Epithelial cell of esophagus (primary cell): ENCODE results near the gene ENPEP.

ENCODE experiments used
- DNase-seq: peaks from one replicate; pipeline ENCODE4 v3.0.0; 2010; ENCODE audit warnings: low read depth
- H3K4me3 ChIP-seq: 2 replicates; pipeline ENCODE4 v1.5.1; 2011; ENCODE audit warnings: mild to moderate bottlenecking, low read length, control low read depth
- TF ChIP-seq, protein P1 (sequence below): IDR thresholded peaks from 2 replicates; pipeline ENCODE4 v1.5.1; 2011; ENCODE audit warnings: low read depth, mild to moderate bottlenecking, low read length, control low read depth, inconsistent platforms; ENCODE audit not compliant: insufficient read depth; ENCODE audit errors: missing control alignments

The ENPEP gene

DNA sequence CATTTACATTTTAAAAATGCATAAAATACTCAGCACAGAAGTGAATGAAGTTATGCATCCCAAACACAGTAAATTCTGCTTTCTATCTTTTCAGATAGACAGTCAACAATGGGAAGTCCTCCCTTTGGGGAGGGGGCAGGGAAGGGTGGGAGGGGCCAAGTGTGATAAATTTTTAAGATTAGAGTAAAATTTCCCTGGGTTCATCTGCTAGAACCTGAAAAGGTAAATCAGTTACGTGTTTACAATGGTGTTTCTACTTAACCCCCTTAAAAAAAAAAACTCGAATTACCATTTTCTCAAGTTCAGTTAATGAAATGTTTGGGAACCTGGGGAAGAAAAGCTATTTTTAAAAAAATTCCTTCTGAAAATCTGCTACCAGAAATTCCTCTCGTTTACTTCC lies 137.8 kb downstream of the ENPEP start:
- DNase-seq: no peak
- H3K4me3 ChIP-seq: no peak overlapping the region

DNA sequence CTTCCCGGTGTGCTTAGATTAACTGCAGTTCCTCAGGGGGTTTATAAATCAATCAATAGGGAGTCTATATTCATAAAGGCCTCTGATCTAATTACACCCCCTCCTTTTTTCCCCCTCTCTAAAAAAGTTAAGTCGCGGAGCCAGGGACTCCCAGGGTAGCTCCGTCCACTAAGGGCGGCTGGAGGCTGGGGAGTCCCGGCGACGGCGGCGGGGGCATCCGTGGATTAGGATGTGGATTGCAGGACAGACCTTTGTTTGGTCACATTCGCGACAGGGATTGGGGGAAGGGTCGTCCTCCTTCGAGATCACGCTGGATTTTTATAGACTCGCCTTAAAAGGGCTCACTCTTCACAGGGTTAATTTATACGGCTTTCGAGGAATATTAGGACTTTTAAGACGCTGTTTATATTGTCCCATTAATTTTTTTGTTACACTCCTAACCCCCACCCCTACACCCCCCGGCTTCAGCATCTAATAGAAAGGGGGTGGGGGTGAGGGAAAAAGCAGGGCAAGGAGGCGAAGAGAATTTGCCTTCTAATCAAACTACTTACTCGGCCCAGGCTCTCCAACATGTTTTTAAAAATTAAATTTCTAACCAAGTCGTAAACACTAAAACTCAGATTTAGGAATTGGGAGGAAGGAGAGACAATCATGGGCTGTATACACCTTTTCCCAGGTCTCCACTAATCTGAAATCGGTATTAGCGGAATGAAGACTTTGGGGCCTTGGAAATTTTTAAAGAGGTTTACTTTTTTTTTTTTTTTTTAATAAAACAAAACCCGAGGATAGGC lies 138.4 kb downstream of the ENPEP start:
- DNase-seq: no peak
- no peak overlapping the region for H3K4me3 ChIP-seq
- TF ChIP-seq, protein P1, sequence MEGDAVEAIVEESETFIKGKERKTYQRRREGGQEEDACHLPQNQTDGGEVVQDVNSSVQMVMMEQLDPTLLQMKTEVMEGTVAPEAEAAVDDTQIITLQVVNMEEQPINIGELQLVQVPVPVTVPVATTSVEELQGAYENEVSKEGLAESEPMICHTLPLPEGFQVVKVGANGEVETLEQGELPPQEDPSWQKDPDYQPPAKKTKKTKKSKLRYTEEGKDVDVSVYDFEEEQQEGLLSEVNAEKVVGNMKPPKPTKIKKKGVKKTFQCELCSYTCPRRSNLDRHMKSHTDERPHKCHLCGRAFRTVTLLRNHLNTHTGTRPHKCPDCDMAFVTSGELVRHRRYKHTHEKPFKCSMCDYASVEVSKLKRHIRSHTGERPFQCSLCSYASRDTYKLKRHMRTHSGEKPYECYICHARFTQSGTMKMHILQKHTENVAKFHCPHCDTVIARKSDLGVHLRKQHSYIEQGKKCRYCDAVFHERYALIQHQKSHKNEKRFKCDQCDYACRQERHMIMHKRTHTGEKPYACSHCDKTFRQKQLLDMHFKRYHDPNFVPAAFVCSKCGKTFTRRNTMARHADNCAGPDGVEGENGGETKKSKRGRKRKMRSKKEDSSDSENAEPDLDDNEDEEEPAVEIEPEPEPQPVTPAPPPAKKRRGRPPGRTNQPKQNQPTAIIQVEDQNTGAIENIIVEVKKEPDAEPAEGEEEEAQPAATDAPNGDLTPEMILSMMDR: no peak

More for the DNA sequence above, 137.8 kb downstream of the ENPEP start:
- TF ChIP-seq, protein P1: no peak
